HG03064 (cell line): ENCODE measurements around the gene EPX.
"Not testable (repeated sequence)": the region's sequence is repeated elsewhere in the genome, so short reads cannot be mapped to it uniquely, and the experiment has no call there.

ENCODE experiments used
- ATAC-seq: cut with Tn5 transposase; IDR thresholded peaks from one replicate; pipeline ENCODE4 v1.9.1; 2021; ENCODE audit warnings: low read depth; ENCODE audit not compliant: unreplicated experiment

EPX gene, protein sequence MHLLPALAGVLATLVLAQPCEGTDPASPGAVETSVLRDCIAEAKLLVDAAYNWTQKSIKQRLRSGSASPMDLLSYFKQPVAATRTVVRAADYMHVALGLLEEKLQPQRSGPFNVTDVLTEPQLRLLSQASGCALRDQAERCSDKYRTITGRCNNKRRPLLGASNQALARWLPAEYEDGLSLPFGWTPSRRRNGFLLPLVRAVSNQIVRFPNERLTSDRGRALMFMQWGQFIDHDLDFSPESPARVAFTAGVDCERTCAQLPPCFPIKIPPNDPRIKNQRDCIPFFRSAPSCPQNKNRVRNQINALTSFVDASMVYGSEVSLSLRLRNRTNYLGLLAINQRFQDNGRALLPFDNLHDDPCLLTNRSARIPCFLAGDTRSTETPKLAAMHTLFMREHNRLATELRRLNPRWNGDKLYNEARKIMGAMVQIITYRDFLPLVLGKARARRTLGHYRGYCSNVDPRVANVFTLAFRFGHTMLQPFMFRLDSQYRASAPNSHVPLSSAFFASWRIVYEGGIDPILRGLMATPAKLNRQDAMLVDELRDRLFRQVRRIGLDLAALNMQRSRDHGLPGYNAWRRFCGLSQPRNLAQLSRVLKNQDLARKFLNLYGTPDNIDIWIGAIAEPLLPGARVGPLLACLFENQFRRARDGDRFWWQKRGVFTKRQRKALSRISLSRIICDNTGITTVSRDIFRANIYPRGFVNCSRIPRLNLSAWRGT

DNA sequence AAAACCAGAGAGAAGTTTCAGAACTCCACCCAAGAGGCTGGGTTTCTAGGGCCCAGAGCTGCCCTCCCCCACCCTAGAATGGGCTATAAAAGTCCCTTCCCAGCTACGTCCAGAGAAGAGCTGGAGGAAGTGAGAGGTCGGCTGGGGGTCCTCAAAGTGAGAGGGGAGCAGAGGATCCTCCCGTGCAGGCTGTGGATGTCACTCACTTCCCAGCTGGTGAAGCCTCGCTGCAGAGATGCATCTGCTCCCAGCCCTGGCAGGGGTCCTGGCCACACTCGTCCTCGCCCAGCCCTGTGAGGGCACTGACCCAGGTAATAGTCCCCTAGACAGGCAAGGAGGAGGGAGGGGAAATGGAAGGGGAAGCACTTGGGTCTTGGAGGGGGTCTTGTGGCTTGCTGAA is at the start of gene EPX:
EPX (plus strand) TSS at position 115 of the 400 bp plus-strand sequence; CDS start at position 236, 121 bp downstream.
- no peak for ATAC-seq

DNA sequence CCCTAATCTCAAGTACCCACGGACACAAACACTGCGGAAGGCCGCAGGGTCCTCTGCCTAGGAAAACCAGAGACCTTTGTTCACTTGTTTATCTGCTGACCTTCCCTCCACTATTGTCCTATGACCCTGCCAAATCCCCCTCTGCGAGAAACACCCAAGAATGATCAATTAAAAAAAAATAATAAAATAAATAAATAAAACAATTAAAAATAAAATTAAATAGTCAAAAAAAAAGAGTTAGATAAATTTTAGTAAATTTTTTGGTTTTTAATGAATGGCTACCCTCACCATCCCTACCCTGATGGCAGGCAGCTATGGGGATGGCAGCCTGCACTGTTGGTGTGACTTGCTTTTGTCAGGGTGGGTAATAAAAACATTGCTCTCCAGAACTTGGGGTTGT is 49.2 kb upstream of the EPX start:
- not testable (repeated sequence) for ATAC-seq

DNA sequence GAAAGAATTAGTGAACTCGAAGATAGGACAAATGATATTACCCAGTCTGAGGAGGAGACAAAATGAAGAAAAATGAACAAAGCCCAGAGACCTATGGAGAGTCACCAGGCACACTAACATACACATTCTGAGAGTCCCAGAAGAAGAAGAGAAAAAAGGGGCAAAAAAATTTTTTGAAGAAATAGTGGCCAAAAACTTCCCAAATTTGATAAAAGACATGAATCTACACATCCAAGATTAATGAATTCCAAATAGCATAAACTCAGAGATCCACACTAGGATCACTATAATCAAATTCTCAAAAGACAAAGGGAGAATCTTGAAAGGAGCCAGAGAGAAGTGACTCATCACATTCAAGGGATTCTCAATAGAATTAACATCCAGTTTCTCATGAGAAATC is 47.7 kb upstream of the EPX start:
- no peak for ATAC-seq

DNA sequence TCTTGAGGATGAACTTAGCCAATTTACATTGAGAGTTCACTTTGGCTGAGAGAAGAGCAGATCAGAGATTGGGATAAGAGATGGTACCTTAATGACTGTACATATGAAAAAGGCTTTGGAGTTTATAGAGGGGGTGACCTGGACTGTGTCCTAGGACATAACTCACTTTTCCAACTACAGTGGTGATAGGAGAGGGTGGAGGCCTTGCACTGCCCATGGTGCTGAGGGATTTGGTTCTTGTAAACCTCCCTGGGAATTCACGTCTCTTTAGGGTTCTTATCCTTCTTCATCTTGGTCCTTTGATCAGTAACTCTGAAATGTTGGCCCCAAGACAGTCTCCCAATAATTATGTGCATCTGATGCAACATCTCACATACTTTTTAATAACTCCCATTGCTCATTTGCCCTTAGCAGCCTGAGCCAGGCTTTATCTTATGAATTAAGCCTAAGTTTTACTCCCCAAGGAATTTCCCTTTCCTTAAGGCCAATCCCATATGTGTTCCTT is 44.5 kb upstream of the EPX start, which contains the start of gene OR4D1:
OR4D1 (plus strand) TSS at position 455 of the 505 bp plus-strand sequence. CDS start 6,770 bp downstream, outside the sequence.
- no peak for ATAC-seq

DNA sequence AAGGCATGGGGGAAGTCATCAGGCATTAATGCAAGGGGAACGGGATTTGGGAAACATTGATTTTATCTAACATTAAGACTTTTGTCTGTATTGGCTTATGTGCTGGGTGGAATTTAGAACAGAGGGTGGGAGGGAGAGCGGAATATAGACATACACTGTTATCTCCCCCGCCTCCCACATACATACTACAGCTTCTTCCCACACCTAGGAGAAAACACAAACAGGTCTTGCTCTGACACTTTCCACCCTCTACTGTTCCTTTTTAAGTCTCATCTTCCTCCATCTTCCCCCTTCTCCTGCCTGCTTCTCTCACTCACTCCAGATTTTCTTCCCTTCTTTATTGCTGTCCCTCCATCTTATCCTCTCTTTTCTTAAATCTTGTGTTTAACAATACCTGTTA is 43.9 kb upstream of the EPX start:
- ATAC-seq: no peak

DNA sequence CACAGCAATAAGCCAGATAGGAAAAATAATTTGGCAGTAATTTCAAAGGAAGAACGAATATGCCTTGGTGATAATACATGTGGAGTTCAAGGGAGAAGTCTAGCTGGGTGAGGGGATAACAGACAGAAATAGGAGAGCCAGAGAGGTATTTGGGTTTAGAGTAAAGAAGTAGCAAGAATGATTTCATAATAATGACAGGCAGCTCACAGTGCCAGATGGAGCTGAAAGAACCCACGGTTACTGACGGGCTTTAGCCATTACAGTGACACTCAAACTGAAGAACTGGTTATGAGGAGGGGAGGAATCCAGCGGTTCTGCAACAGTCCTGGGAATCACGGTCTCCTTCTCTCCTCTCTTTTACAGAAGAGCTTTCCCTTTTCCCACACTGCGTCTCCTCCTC is 42.1 kb upstream of the EPX start:
- no peak for ATAC-seq

DNA sequence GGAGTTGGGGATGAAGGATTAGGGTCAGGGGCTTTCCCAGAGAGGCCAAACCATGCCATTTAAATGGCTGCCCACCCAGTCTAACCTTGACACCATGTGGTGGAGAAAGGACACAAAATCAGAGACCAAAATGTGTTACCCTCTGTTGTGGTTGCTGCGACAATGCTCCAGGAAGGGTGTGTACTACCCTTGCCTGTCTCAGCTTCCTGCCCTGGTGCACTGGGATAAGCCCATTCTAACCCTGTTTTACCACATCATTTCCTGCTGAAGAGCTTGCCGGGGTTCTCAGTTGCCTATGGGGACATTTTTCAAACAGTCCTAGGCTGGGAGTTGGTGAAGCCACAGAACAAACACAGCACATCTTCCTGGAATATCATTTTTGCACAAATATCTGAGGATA is 39.5 kb upstream of the EPX start:
- no peak for ATAC-seq

DNA sequence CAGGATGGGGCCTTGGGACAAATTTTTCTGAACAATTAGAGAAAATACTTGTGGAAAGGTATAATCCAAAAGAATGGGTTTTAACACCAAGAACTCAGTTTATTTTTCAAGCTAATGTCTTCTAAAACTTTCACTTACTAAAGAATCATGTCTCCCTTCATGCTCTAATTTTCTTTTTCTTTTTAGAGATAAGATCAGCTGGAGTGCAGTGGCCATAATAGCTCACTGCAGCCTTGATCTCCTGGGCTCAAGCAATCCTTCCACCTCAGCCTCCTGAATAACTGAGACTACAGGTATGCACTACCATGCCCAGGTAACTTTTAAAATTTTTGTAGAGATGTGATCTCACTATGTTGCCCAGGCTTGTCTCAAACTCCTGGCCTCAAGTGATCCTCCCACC is 38.9 kb upstream of the EPX start:
- ATAC-seq: no peak

DNA sequence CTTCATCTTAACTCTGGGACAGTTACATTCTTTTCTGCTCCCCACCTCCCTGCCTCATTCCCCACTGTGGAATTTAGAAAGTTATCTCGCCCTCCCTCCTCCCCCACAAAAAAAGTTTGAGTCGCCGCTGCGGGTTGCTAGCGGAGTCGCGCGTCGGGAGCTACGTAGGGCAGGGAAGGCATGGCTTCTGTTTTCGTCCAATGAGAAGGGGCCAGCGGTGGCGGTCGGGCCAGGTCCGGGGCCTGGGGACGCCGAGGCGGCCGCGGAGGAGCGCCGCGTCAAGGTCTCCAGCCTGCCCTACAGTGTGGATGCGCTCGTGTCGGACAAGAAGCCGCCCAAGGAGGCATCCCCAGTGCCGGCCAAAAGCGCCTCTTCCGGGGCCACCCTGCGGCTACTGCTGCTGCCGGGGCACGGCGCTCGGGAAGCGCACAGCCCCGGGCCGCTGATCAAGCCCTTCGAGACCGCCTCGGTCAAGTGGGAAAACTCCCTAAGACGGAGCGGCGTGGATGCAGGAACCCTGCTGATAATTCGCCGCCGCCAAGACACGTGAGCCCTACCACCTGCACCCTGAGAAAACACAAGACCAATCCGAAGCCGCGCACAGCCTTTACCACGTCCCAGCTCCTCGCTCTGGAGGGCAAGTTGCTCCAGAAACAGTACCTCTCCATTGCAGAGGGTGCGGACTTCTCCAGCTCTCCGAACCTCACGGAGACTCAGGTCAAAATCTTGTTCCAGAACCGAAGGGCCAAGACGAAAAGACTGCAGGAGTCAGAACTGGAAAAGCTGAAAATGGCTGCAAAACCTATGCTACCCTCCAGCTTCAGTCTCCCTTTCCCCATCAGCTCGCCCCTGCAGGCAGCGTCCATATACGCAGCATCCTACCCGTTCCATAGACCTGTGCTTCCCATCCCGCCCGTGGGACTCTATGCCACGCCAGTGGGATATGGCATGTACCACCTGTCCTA is 35.4 kb upstream of the EPX start:
- no peak for ATAC-seq

DNA sequence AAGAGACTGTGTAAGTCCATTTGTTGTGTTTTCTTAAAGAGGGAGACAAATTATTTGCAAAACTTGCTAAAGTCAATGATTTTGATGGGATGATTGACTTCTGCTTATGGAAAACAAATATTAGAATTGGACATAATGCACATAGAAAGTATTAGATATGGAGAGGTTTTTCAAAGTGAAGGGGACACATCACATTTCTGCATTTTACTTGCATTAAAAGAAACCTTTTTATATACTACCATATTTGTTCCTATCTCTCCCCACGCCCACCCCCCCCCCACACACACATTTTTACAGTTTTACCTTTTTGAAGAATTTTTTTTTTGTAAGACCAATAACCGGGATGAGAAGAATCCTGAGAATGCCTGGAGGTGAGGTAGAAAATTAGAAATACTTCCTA is 34.3 kb upstream of the EPX start:
- no peak for ATAC-seq

DNA sequence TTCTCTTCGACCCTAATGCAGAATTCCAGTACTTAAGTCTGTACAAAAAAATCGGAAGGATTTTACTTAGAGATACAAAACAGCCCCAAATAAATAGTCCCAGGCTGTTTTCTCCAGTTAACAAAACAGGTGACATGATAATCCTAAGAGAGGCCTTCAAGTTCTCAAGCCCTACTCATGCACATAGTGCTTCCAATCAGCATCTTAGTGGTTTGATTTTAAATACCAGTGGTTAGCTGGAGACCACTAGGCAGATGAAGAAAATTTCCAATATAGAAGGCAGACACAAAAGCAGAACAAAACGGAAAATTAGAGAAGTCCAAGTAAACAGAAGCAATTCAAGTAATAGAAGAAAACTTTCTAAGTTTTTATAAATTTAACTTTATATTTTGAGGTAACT is 31.0 kb upstream of the EPX start:
- no peak for ATAC-seq

DNA sequence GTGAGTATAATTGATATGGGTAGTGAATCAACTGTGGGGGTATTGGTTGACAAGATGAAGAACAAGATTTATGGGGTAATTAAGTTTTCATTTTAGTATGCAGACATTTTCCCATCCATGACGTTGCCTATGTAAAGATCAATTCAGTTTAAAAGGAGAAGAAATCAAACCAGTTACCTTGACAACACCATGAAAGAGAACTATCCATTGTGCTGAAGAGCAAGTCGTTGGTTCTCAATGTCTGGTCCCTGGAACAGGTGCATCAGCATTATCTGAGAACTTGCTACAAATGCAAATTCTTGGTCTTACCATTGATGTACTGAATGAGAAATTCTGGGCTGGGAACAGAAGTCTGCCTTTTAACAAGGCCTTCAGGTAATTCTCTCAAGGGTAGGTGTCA is 26.5 kb upstream of the EPX start:
- ATAC-seq: no peak

DNA sequence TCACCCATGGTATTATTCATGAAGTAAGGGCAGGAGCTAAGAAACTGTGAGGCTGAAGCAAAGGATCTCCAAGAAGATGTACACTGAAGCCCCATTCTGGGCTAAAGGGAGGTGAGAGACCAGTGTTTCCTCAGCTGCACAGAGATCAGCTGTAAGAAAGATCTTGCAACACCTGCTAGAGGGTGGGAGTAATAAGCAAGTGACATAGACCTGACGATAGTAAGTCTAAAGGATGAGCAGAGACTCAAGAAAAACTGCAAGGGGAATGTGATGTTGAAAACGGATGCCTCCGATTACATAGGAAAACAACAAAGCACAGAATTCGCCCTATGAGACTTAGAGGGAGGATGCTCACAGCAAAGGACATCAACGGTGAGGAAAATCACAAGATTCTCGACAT is 25.8 kb upstream of the EPX start, which contains the start of gene OR4D2:
OR4D2 (plus strand) TSS at position 301 of the 400 bp plus-strand sequence. CDS start 2,674 bp downstream, outside the sequence.
- ATAC-seq: no peak

DNA sequence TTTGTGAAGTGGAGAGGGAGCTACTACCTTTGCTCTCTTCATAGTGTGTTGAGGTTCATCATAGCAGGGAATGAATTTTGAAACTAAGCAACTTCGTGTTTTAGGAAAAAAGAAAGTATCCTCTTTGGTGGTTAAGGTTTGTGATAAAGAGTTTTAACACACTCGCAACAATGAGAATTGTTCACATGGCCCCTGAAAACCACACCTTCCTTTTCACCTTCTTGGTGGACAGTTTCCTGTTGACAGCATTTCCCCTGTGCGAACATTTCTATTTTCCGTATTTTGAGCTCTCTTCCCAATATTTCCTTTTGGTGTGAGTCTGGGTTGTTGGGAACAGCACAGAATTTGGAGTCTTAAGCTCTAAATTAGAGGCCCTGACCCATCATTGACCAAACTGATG is 21.9 kb upstream of the EPX start:
- no peak for ATAC-seq

DNA sequence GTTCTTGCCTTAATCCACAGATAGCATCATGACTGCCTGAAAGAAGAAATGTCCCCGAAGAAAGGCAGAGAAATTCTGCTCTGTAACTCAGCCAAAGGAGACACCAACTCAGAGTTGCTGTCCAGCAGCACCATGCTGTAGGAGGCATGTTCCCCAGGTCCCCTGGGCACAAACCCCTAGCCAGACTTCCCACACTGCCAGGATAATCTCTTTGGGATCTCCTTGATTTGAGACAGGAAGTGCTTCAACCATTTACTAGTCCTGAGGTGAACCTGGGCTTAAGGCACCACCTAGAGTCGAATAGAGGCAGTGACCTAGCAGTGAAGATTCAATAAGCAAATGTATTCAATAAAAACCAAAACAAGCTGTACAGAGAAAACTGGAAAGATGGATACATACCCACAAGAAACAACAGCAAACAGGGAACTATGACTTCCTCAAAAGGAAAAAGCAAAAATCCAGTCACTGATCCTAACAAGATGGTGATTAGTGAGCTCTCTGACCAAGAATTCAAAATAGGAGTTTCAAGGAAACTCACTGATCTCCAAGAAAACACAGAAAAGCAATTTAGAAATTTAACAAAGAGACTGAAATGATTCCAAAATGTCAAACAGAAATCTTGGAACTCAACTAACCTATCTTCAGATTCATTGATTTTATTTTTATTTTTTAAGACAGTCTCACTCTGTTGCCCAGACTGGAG is 20.0 kb upstream of the EPX start:
- ATAC-seq: no peak

DNA sequence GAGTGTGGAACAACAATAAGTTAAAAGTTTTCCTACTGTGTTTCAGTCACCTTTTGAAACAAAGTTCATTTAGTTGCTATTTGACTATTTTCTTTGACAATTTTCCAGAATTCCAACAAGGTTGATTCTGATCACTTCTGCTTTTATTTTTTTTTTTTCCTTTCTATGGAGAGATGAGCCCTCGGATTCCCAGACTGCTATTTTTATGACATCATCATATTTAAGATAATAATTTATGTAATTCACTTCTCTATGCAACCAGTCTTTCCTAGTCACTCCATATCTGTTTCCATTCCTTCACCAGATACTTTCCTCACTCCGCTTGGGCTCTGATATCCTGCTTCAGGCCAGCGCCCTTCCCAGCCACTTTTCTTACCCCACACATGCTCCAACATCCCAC is 17.7 kb upstream of the EPX start:
- no peak for ATAC-seq

DNA sequence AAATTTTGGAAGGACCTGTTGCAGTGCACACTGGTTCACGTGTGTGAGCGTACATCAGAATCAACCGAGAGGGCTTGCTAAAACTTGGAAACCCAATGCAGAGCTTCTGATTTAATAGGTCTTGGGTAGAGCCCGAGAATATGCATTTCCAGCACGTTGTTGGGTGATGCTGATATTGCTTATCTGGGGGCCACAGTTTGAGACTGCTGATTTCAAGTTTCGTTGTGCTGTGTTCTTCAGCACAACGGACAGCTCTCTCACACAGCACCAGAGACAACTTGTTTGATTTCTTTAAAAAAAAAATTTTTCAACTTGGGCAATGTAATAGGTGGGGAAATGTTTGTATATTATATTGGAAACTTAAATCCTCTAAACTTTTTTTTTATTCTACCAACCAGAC is 16.3 kb upstream of the EPX start:
- no peak for ATAC-seq

DNA sequence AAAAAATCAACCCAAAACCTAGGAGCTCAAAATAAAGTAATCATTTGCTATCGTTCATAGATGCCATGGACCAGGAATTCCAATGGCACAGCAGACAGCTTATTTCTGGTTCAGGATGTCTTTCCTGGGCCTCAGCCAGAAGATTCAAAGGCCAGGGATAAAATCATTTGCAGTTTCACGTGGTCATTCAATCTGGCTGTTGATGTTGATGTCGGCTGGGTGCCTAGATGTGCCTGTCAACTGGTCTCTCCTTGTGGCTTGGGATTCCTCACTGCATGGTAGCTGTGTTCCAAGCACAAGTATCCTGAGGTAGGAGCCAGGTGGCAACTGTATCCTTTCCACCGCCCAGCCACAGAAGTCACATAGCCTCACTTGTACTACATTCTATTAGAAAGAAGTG is 10.7 kb upstream of the EPX start:
- ATAC-seq: no peak

DNA sequence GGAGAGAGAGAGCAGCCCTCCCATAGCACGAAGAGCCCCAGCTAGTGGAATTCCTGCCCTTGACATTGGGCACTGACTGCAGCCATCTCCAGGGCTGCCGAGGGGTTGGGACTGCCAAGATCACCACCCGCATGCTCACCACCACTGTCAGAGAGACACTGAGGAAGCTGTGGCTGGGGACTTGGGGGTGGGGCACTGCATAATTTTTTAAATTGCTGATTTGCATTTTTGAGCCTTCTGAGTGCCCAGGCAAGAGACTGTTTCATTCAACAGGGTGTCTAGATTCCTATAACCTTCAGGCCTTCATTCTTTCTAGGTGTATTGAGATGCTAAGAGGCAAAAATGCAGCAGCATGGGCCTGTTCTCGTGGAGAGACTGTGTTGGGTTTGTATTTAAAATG is 9.0 kb upstream of the EPX start:
- no peak for ATAC-seq
